Immature natural killer cell (primary cell): Measurements from ENCODE around the gene RELA. TPM values are rescaled to one million over a fixed set of nuclear protein-coding genes. Genes with fewer than 3 reads are reported as not detected.

Experiments
- DNase-seq, 3 donors: peaks; one replicate each; pipeline ENCODE4 v3.0.0; 2022; ENCODE audit warnings: mixed read lengths in 1 of 3
- H3K27ac Mint-ChIP-seq, 6 donors: one replicate each; pipeline ENCODE4 v1.8.0; 2020; ENCODE audit warnings: mixed read lengths in 6 of 6, mild to moderate bottlenecking in 5 of 6, inconsistent platforms in 4 of 6, moderate library complexity in 3 of 6
- H3K27me3 Mint-ChIP-seq, 3 donors: one replicate each; pipeline ENCODE4 v1.8.0; 2020 to 2021; ENCODE audit warnings: low read depth in 3 of 3, mild to moderate bottlenecking in 3 of 3, mixed read lengths in 3 of 3, moderate library complexity in 3 of 3, inconsistent platforms in 1 of 3
- H3K36me3 Mint-ChIP-seq, 3 donors: one replicate each; pipeline ENCODE4 v1.8.0; 2020; ENCODE audit warnings: mixed read lengths in 3 of 3, inconsistent platforms in 2 of 3, mild to moderate bottlenecking in 2 of 3
- H3K4me1 Mint-ChIP-seq, 2 donors: one replicate each; pipeline ENCODE4 v1.8.0; 2020; ENCODE audit warnings: inconsistent platforms in 2 of 2, mild to moderate bottlenecking in 2 of 2, mixed read lengths in 2 of 2, moderate library complexity in 1 of 2
- H3K4me3 Mint-ChIP-seq, 5 donors: one replicate each; pipeline ENCODE4 v1.8.0; 2020; ENCODE audit warnings: mild to moderate bottlenecking in 5 of 5, mixed read lengths in 5 of 5, inconsistent platforms in 3 of 5, moderate library complexity in 3 of 5
- H3K9me3 Mint-ChIP-seq, 6 donors: one replicate each; pipeline ENCODE4 v1.8.0; 2020; ENCODE audit warnings: mild to moderate bottlenecking in 6 of 6, mixed read lengths in 6 of 6, inconsistent platforms in 4 of 6, moderate library complexity in 3 of 6
- polyA plus RNA-seq, 3 donors: library from polyadenylated mRNA; unstranded; fragments of 300-500 nt; fragmentation: Illumina TruSeq; gene quantifications; one replicate each; pipeline ENCODE4 v1.2.3, GENCODE V29; 2021

The RELA gene
- polyA plus RNA-seq, 3 donors from 2014 or later, result 38.5 to 88.4 (median 41.8) TPM

DNA sequence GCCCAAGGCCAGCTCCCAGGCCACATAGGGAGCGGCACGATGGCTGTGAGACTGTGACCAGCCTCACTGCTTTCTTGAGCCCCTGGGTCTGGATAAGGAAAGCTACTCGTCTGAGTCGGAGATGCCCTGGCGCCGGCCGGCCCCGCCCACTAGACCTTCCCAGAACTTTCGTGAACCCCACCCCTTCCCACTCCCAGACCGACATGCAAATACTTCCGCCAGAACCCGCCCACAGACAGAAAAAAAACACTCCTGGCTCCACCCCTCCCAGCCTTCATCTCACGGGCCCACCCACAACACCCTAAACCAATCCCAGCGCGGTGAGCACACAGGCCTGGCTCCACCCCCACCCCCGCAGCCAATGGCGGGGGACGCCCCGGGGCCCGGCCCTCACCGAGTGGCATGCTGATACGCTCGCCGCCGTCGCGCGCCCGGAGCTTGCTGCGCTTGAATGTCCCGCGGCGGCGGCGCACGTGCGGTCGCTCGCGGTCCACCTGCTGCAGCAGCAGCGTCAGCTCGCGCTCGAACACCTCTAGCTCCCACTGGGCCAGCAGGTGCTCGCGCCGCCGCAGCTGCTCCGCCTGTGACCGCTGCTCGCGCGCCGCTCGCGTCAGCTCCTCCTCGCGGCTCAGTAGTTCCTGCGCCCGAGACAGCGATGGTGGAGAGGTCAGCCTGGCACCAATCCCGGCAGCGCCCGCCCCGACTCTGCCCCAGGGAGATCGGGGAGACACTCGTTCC, 55.7 kb downstream of the RELA start:
- DNase-seq, result no peak
- Mint-ChIP-seq H3K4me3 (no peak overlapping the region), H3K4me1 (peaks cover 26 to 27% of the 10 kb centered on the region in 2 donors), H3K27me3 (peaks cover 0 to 3% (median 0%) of the 10 kb centered on the region in 3 donors), H3K9me3 (no peaks in the 10 kb centered on the region), H3K36me3 (peaks cover 0 to 23% (median 0%) of the 10 kb centered on the region in 3 donors), H3K27ac (no peak overlapping the region)

DNA sequence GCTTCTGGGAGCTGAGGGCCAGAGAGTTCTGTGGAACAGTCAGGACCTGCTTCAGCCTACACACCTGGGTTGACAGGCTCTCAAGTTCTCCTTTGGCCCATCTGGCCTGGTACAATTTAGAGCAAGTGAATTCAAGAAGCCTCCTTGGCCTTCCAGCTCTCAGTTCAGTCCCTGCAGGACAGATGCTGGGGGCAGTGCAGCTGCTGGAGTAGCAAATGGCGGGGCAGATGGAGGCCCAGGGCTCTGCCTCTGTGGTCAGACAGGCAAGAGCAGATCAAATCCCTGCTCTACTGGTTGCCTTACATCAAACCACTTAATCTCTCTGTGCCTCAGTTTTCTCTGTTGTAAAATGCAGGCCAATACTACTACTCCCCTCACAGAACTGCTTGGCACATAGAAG, 58.5 kb downstream of the RELA start:
- Mint-ChIP-seq H3K27me3 (peaks cover 0 to 1% (median 0%) of the 10 kb centered on the region in 3 donors), H3K4me3 (no peak overlapping the region), H3K4me1 (peaks cover 3 to 7% of the 10 kb centered on the region in 2 donors), H3K9me3 (no peaks in the 10 kb centered on the region), H3K27ac (peak overlapping the region in 2 of 6 donors; percentile 9 to 29), H3K36me3 (peaks cover 0 to 19% (median 0%) of the 10 kb centered on the region in 3 donors)
- DNase-seq, result no peak

Other genes starting within 250 kb of the RELA start
- gene NEAT1, start 240.1 kb downstream of the RELA start, polyA plus RNA-seq, result 1 to 10 TPM in 2 of 3 donors, under 1 TPM in 1; 0.26 to 5.9 (median 1.4) TPM
- 1,000 to 10,000 TPM; 1,459 to 3,517 (median 2,451) TPM for gene MALAT1, start 163.9 kb downstream of the RELA start, polyA plus RNA-seq
- 10 to 100 TPM; 17.8 to 52.5 (median 23.3) TPM for gene SCYL1, start 137.8 kb downstream of the RELA start, polyA plus RNA-seq
- gene LTBP3, start 104.6 kb downstream of the RELA start, polyA plus RNA-seq, result 10 to 100 TPM in 2 of 3 donors, 1 to 10 TPM in 1; 3.3 to 21.0 (median 14.5) TPM
- gene ZNRD2, start 92.4 kb downstream of the RELA start, polyA plus RNA-seq, result 100 to 1,000 TPM in 2 of 3 donors, 10 to 100 TPM in 1; 100.0 to 138 (median 117) TPM
- gene FAM89B, start 90.4 kb downstream of the RELA start, polyA plus RNA-seq, result 100 to 1,000 TPM in 2 of 3 donors, 10 to 100 TPM in 1; 98.6 to 173 (median 158) TPM
- 10 to 100 TPM; 14.8 to 19.3 (median 17.7) TPM for gene EHBP1L1, start 86.9 kb downstream of the RELA start, polyA plus RNA-seq
- gene KCNK7, start 67.1 kb downstream of the RELA start, polyA plus RNA-seq, result not detected
- 10 to 100 TPM; 11.1 to 29.5 (median 12.3) TPM for gene MAP3K11, start 48.7 kb downstream of the RELA start, polyA plus RNA-seq
- 10 to 100 TPM in 1 of 3 donors, under 1 TPM in 2; 0.14 to 11.7 (median 0.89) TPM for gene PCNX3, start 47.1 kb downstream of the RELA start, polyA plus RNA-seq
- 100 to 1,000 TPM; 166 to 430 (median 222) TPM for gene SIPA1, start 24.8 kb downstream of the RELA start, polyA plus RNA-seq
- 10 to 100 TPM; 41.8 to 49.4 (median 47.7) TPM for gene KAT5, start 49.3 kb upstream of the RELA start, polyA plus RNA-seq
- gene RNASEH2C, start 57.9 kb upstream of the RELA start, polyA plus RNA-seq, result 100 to 1,000 TPM in 2 of 3 donors, 10 to 100 TPM in 1; 37.4 to 160 (median 124) TPM
- gene AP5B1, start 118.1 kb upstream of the RELA start, polyA plus RNA-seq, result 10 to 100 TPM in 1 of 3 donors, 1 to 10 TPM in 2; 7.6 to 20.8 (median 8.2) TPM
- not detected for gene OVOL1, start 124.1 kb upstream of the RELA start, polyA plus RNA-seq
- 1 to 10 TPM in 2 of 3 donors, under 1 TPM in 1; 0.30 to 1.7 (median 1.6) TPM for gene SNX32, start 171.0 kb upstream of the RELA start, polyA plus RNA-seq
- gene CFL1, start 195.3 kb upstream of the RELA start, polyA plus RNA-seq, result 1,000 to 10,000 TPM; 2,883 to 4,279 (median 3,963) TPM
- gene MUS81, start 197.5 kb upstream of the RELA start, polyA plus RNA-seq, result 10 to 100 TPM; 22.7 to 47.0 (median 32.2) TPM
- gene EFEMP2, start 209.9 kb upstream of the RELA start, polyA plus RNA-seq, result 1 to 10 TPM; 1.6 to 6.3 (median 3.6) TPM
- gene CTSW, start 216.9 kb upstream of the RELA start, polyA plus RNA-seq, result 1,000 to 10,000 TPM; 2,066 to 3,052 (median 2,928) TPM
- 100 to 1,000 TPM; 120 to 145 (median 141) TPM for gene FIBP, start 225.6 kb upstream of the RELA start, polyA plus RNA-seq
- 100 to 1,000 TPM in 2 of 3 donors, 10 to 100 TPM in 1; 62.9 to 159 (median 142) TPM for gene CCDC85B, start 227.8 kb upstream of the RELA start, polyA plus RNA-seq
- under 1 TPM; 0.13 to 0.30 (median 0.17) TPM for gene FOSL1, start 237.5 kb upstream of the RELA start, polyA plus RNA-seq